ENCODE data around the gene FGFRL1. TPM values are rescaled to one million over a fixed set of nuclear protein-coding genes. Genes with fewer than 3 reads are reported as not detected.
A peak's percentile ranks its signal among the peaks of the same experiment; 100 is the strongest.
"Not testable (repeated sequence)": the region's sequence is repeated elsewhere in the genome, so short reads cannot be mapped to it uniquely, and the experiment has no call there.

Gene FGFRL1
- total and polyA plus RNA-seq, 2 donors (not counting 1 experiment from before 2014, with no cell fraction given) = 6.1 to 10.0 TPM

DNA sequence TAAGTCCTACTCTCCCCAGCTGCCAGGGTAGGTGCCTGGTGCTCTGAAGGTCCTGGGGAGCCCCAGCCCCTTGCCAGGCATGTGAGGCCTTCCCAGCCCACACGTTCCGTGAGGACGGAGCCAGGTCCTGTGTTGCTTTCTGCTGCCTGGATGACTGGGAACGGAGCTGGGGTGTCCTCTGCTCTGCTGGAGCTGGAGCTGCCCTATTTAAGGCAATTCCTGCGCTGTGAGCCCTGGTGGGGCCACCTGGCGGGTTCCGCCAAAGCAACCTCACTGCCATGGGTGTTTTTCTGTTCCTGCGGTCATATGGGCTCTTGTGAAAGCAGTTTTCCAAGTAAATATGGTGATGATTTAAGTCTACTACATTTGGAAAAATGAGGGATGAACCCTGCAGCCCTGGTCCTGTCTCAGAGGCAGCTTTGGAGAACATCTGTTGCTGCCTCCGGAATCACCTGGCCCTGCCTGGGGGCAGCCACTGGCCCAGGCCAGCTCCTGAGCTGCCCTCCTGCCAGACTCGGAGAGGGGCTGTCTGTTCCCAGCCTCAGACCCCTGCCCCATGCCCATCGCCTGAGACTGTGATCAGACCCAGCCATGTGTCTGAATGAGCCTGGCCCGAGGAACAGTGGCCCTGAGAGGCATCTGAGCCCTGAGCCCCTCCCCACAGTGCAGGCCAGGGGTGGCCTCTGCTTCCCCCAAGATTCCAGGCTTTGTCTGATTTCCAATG, 33.2 kb downstream of the FGFRL1 start:
- no peaks in the 10 kb centered on the region for H4K20me1 ChIP-seq (ENCODE audit: control insufficient read depth, extremely low read depth, insufficient read depth, low read length)
- TF ChIP-seq EZH2 (IDR thresholded peaks at IDR 0.05; ENCODE audit: low read length, missing control alignments) = no peak
- TF ChIP-seq, protein P1, sequence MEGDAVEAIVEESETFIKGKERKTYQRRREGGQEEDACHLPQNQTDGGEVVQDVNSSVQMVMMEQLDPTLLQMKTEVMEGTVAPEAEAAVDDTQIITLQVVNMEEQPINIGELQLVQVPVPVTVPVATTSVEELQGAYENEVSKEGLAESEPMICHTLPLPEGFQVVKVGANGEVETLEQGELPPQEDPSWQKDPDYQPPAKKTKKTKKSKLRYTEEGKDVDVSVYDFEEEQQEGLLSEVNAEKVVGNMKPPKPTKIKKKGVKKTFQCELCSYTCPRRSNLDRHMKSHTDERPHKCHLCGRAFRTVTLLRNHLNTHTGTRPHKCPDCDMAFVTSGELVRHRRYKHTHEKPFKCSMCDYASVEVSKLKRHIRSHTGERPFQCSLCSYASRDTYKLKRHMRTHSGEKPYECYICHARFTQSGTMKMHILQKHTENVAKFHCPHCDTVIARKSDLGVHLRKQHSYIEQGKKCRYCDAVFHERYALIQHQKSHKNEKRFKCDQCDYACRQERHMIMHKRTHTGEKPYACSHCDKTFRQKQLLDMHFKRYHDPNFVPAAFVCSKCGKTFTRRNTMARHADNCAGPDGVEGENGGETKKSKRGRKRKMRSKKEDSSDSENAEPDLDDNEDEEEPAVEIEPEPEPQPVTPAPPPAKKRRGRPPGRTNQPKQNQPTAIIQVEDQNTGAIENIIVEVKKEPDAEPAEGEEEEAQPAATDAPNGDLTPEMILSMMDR (conservative IDR thresholded peaks at IDR 0.05 in 1 of 2, IDR thresholded peaks at IDR 0.05 in 1 of 2; ENCODE audit: low read depth in 1 of 2, low read length in 2 of 2) = no peak
- no peaks in the 10 kb centered on the region for H3K36me3 ChIP-seq (ENCODE audit: control insufficient read depth, insufficient read depth, low read length)
- H3K4me1 ChIP-seq (ENCODE audit: control insufficient read depth, extremely low read depth, insufficient read depth, low read length) = peaks cover 22% of the 10 kb centered on the region
- no peak for DNase-seq (ENCODE audit: low read depth in 2 of 2)
- peak overlapping the region; percentile 85 for H3K27ac ChIP-seq (ENCODE audit: insufficient read depth, low read length)
- H3K79me2 ChIP-seq (ENCODE audit: control insufficient read depth, insufficient read depth, low read length) = no peaks in the 10 kb centered on the region
- H3K9ac ChIP-seq (ENCODE audit: insufficient read depth, low read length) = peak overlapping the region; percentile 67
- no peak overlapping the region for H2AFZ ChIP-seq (ENCODE audit: low read length)
- H3K9me3 ChIP-seq (ENCODE audit: control insufficient read depth, insufficient read depth, low read depth, low read length) = no peaks in the 10 kb centered on the region
- H3K4me3 ChIP-seq (replicated peaks in 1 of 4; ENCODE audit: control extremely low read depth in 1 of 4, insufficient read depth in 1 of 4, low read depth in 3 of 4, low read length in 4 of 4) = no peak overlapping the region
- H3K4me2 ChIP-seq (ENCODE audit: extremely low read depth, insufficient read depth, low read length) = peak overlapping the region; percentile 63
- H3K27me3 ChIP-seq (ENCODE audit: control insufficient read depth, insufficient read depth, low read length) = no peaks in the 10 kb centered on the region

DNA sequence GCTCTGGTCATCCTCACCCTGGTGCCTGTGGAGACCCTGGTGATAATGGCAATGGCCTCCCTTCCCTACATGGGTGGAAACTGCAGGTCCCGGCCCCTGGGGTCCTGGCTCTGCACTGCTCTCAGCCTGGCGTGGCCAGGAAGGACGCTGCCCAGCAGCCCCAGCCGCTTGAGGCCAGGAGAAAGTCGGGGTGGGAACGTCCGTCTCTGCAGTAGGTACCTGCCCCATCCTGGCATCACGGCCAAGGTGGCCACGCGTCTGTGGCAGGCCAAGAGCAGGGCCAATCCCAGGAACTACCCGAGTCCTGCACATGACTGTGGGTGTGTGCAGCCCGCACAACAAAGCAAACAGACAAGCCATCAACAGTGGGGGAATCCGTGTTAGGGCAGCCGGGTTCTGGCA, 33.8 kb downstream of the FGFRL1 start:
- Histone ChIP-seq H3K4me3 (replicated peaks in 1 of 4; ENCODE audit: control extremely low read depth in 1 of 4, insufficient read depth in 1 of 4, low read depth in 3 of 4, low read length in 4 of 4) (no peak overlapping the region), H3K9me3 (ENCODE audit: control insufficient read depth, insufficient read depth, low read depth, low read length) (no peaks in the 10 kb centered on the region), H3K27me3 (ENCODE audit: control insufficient read depth, insufficient read depth, low read length) (no peaks in the 10 kb centered on the region), H3K79me2 (ENCODE audit: control insufficient read depth, insufficient read depth, low read length) (no peaks in the 10 kb centered on the region), H3K9ac (ENCODE audit: insufficient read depth, low read length) (no peak overlapping the region), H3K27ac (ENCODE audit: insufficient read depth, low read length) (no peak overlapping the region), H3K4me1 (ENCODE audit: control insufficient read depth, extremely low read depth, insufficient read depth, low read length) (peaks cover 22% of the 10 kb centered on the region), H3K4me2 (ENCODE audit: extremely low read depth, insufficient read depth, low read length) (no peak overlapping the region), H3K36me3 (ENCODE audit: control insufficient read depth, insufficient read depth, low read length) (no peaks in the 10 kb centered on the region), H2AFZ (ENCODE audit: low read length) (no peak overlapping the region), H4K20me1 (ENCODE audit: control insufficient read depth, extremely low read depth, insufficient read depth, low read length) (no peaks in the 10 kb centered on the region)
- DNase-seq (ENCODE audit: low read depth in 2 of 2) = no peak
- TF ChIP-seq, protein P1 (conservative IDR thresholded peaks at IDR 0.05 in 1 of 2, IDR thresholded peaks at IDR 0.05 in 1 of 2; ENCODE audit: low read depth in 1 of 2, low read length in 2 of 2) = no peak
- TF ChIP-seq EZH2 (IDR thresholded peaks at IDR 0.05; ENCODE audit: low read length, missing control alignments) = no peak

DNA sequence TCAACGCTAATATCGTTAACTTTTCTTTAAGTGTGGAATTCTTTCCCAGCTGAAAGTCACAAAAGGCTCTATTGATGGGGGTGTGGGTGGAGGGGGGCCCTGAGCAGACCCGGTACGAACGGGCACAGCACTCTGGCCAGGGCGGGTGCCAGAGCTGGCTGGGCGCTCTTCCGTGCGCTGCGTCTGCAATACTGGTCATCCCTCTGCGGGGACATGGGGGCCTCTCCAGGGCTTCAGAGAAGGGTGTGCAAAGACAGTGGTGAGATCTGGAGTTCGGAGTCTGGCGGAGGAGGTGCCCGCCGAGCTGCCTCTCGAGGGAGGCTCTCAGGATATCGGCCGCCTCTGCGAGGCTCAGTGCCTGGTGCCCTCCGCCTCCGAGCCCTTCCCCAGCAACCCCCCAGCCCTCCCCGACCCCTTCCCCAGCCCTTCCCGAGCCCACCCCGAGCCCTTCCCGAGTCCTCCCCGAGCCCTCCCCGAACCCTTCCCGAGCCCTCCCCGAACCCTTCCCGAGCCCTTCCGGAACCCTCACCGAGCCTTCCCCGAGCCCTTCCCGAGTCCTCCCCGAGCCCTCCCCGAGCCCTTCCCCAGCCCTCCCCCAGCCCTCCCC, 34.3 kb downstream of the FGFRL1 start:
- no peaks in the 10 kb centered on the region for H3K9me3 ChIP-seq (ENCODE audit: control insufficient read depth, insufficient read depth, low read depth, low read length)
- no peaks in the 10 kb centered on the region for H3K36me3 ChIP-seq (ENCODE audit: control insufficient read depth, insufficient read depth, low read length)
- H3K4me2 ChIP-seq (ENCODE audit: extremely low read depth, insufficient read depth, low read length) = no peak overlapping the region
- H3K27me3 ChIP-seq (ENCODE audit: control insufficient read depth, insufficient read depth, low read length) = no peaks in the 10 kb centered on the region
- no peak for DNase-seq (ENCODE audit: low read depth in 2 of 2)
- no peak overlapping the region for H3K4me3 ChIP-seq (replicated peaks in 1 of 4; ENCODE audit: control extremely low read depth in 1 of 4, insufficient read depth in 1 of 4, low read depth in 3 of 4, low read length in 4 of 4)
- H2AFZ ChIP-seq (ENCODE audit: low read length) = no peak overlapping the region
- no peaks in the 10 kb centered on the region for H3K79me2 ChIP-seq (ENCODE audit: control insufficient read depth, insufficient read depth, low read length)
- H3K4me1 ChIP-seq (ENCODE audit: control insufficient read depth, extremely low read depth, insufficient read depth, low read length) = peaks cover 22% of the 10 kb centered on the region
- no peaks in the 10 kb centered on the region for H4K20me1 ChIP-seq (ENCODE audit: control insufficient read depth, extremely low read depth, insufficient read depth, low read length)
- H3K27ac ChIP-seq (ENCODE audit: insufficient read depth, low read length) = no peak overlapping the region
- H3K9ac ChIP-seq (ENCODE audit: insufficient read depth, low read length) = no peak overlapping the region
- no peak for TF ChIP-seq EZH2 (IDR thresholded peaks at IDR 0.05; ENCODE audit: low read length, missing control alignments)

DNA sequence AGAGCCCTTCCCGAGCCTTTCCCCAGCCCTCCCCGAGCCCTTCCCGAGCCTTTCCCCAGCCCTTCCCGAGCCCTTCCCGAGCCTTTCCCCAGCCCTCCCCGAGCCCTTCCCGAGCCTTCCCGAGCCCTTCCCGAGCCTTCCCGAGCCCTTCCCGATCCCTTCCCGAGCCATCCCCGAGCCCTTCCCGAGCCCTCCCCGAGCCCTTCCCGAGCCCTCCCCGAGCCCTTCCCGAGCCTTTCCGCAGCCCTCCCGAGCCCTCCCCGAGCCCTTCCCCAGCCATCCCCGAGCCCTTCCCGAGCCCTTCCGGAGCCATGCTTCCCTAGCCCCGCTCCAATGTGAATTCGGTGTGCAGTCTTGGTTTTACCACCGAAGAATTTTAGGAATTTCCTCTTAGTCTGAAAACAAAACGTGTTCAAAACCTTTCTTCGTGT, 35.2 kb downstream of the FGFRL1 start:
- not testable (repeated sequence) for H3K36me3 ChIP-seq (ENCODE audit: control insufficient read depth, insufficient read depth, low read length); H2AFZ ChIP-seq (ENCODE audit: low read length); H3K27me3 ChIP-seq (ENCODE audit: control insufficient read depth, insufficient read depth, low read length); H3K79me2 ChIP-seq (ENCODE audit: control insufficient read depth, insufficient read depth, low read length); H4K20me1 ChIP-seq (ENCODE audit: control insufficient read depth, extremely low read depth, insufficient read depth, low read length); H3K9ac ChIP-seq (ENCODE audit: insufficient read depth, low read length); H3K9me3 ChIP-seq (ENCODE audit: control insufficient read depth, insufficient read depth, low read depth, low read length); H3K27ac ChIP-seq (ENCODE audit: insufficient read depth, low read length)
- H3K4me1 ChIP-seq (ENCODE audit: control insufficient read depth, extremely low read depth, insufficient read depth, low read length) = peaks cover 20% of the 10 kb centered on the region
- DNase-seq (ENCODE audit: low read depth in 2 of 2) = peak; percentile 64 to 72
- H3K4me3 ChIP-seq (replicated peaks in 1 of 4; ENCODE audit: control extremely low read depth in 1 of 4, insufficient read depth in 1 of 4, low read depth in 3 of 4, low read length in 4 of 4) = peak overlapping the region in 1 of 4 experiments; percentile 17
- peak overlapping the region; percentile 69 for H3K4me2 ChIP-seq (ENCODE audit: extremely low read depth, insufficient read depth, low read length)

Measured in fibroblast of lung (primary cell).